SJSA1 (cell line): ENCODE results near the gene SDS. TPM values are rescaled to one million over a fixed set of nuclear protein-coding genes. Genes with fewer than 3 reads are reported as not detected.
"Not testable (repeated sequence)": the region's sequence is repeated elsewhere in the genome, so short reads cannot be mapped to it uniquely, and the experiment has no call there.

Experiments
- DNase-seq, 2 experiments: peaks; one replicate each; pipeline ENCODE4 v3.0.0-alpha.2; 2015 to 2020; ENCODE audit warnings: low spot score in 2 of 2, low read depth in 1 of 2
- H3K27ac ChIP-seq: fragments of 250-450 bp; sonication (Bioruptor Pico); 2 replicates; pipeline ENCODE4 v1.5.1; 2020; ENCODE audit warnings: mild to moderate bottlenecking, moderate library complexity
- H3K27me3 ChIP-seq: fragments of 250-450 bp; sonication (Bioruptor Pico); replicated peaks from 2 replicates; pipeline ENCODE4 v1.5.1; 2020; ENCODE audit warnings: mild to moderate bottlenecking, moderate library complexity
- H3K36me3 ChIP-seq: fragments of 250-450 bp; sonication (Bioruptor Pico); 2 replicates; pipeline ENCODE4 v1.5.1; 2020; ENCODE audit warnings: mild to moderate bottlenecking
- H3K4me1 ChIP-seq: fragments of 250-450 bp; sonication (Bioruptor Pico); replicated peaks from 2 replicates; pipeline ENCODE4 v1.6.1; 2021; ENCODE audit warnings: mild to moderate bottlenecking
- H3K4me3 ChIP-seq: fragments of 250-450 bp; sonication (Bioruptor Pico); 2 replicates; pipeline ENCODE4 v1.5.1; 2020; ENCODE audit warnings: mild to moderate bottlenecking
- H3K9me3 ChIP-seq: fragments of 250-450 bp; sonication (Bioruptor Pico); replicated peaks from 2 replicates; pipeline ENCODE4 v1.5.1; 2020; ENCODE audit warnings: mild to moderate bottlenecking
- total RNA-seq: library from RNA; depleted of rRNA; stranded (reverse); fragments of >200 nt; shearing (Covaris generic); gene quantifications from 2 replicates; pipeline ENCODE4 v1.2.3, GENCODE V29; 2014; rRNA removed

The SDS gene
- total RNA-seq, 1 experiment from 2014 or later = not detected

DNA sequence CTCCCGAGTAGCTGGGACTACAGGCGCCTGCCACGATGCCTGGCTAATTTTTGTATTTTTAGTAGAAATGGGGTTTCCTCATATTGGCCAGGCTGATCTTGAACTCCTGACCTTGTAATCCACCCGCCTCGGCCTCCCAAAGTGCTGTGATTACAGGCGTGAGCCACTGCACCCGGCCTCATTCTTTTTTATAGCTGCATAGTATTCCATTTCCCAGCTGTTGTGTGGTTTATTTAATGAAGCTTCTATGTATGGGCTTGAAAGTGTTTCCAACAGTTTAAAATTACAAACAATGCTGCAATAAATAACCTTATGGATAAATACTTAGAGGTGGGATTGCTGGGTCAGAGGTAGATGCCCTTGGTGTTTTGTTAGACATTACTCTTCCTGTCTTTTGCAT is 49.5 kb downstream of the SDS start:
- H3K4me1 ChIP-seq, H3K36me3 ChIP-seq, DNase-seq, H3K4me3 ChIP-seq, H3K9me3 ChIP-seq, H3K27ac ChIP-seq, H3K27me3 ChIP-seq: not testable (repeated sequence)

DNA sequence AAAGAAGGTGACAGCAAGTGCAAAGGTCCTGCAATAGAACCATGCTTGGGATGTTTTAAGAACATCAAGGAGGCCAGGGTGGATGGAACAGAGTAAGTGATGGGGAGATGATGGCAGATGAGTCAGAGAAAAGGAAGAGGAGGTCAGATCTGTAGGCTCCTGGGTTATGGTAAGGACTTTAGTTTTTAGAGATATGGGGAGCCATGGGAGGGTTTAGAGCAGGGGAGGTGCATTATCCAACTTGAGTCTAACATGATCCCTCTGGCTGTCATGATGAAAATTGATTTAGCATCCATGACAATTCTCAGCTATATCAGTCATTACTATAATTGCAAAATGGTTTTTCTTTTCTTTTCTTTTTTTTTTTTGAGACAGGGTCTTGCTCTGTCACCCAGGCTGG is 52.6 kb downstream of the SDS start:
- Histone ChIP-seq H3K9me3 (no peaks in the 10 kb centered on the region), H3K27ac (no peak overlapping the region), H3K4me1 (no peaks in the 10 kb centered on the region), H3K36me3 (no peaks in the 10 kb centered on the region), H3K4me3 (no peak overlapping the region), H3K27me3 (0 out of 2 replicates have a peak, but pooled peaks cover 4% of the 10 kb centered on the region)
- no peak for DNase-seq

DNA sequence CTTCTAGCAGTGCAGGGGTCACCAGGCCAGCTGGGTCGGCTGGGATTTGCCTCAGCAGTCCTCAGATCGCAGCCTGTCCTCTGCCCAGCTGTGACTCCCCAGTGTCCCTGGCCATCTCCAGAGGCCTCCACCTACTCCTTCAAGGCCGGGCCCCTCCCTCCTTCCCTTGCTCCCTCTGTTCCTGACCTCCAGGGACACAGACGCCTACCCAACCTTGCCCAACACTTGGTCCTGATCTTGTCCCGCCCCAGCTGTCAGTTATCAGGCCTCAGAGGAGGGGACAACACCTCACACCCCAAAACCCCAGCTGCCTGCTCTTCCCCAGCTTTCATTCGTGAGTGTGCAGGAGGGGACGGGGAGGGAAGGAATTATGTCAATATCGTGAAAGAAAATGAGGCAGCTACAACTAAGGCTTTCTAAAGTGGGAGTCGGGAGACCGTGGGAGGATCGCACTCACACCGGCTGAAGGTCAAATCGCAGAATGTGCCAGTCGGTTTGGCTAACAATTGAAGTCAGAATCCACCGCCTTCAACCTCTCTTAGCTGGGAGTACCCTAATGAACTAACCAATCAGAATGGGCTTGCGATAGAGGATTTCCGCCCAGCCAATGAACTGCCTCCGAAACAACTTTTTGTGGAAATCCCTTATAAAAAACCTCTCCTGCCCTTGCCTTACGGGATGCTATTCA is 54.7 kb downstream of the SDS start:
- 0 out of 2 replicates have a peak, but pooled peaks cover 4% of the 10 kb centered on the region for H3K27me3 ChIP-seq
- H3K9me3 ChIP-seq = no peaks in the 10 kb centered on the region
- no peak overlapping the region for H3K27ac ChIP-seq
- no peak overlapping the region for H3K4me3 ChIP-seq
- H3K4me1 ChIP-seq = no peaks in the 10 kb centered on the region
- no peaks in the 10 kb centered on the region for H3K36me3 ChIP-seq
- no peak for DNase-seq

DNA sequence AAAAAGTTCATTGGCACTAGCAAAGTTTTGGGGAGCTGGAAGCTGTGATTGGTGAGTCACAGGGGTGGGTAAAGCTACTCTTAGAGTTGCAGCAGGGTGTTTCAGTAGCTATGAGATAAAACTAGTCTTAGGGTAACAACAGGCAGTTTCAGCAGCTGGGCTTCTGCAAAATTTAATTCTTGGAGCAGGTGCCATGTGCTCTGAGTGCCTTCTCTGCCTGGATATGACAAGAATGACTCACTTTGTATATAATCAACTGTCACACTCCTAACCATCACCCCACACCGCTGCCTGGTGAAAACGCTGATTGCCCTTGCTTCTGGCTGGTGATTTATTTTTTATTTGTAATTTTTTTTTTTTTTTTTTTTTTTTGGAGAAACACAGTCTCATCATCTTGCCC is 55.8 kb downstream of the SDS start:
- H3K27ac ChIP-seq = no peak overlapping the region
- no peaks in the 10 kb centered on the region for H3K36me3 ChIP-seq
- no peaks in the 10 kb centered on the region for H3K4me1 ChIP-seq
- no peak overlapping the region for H3K4me3 ChIP-seq
- no peak for DNase-seq
- H3K9me3 ChIP-seq = no peaks in the 10 kb centered on the region
- 0 out of 2 replicates have a peak, but pooled peaks cover 4% of the 10 kb centered on the region for H3K27me3 ChIP-seq

DNA sequence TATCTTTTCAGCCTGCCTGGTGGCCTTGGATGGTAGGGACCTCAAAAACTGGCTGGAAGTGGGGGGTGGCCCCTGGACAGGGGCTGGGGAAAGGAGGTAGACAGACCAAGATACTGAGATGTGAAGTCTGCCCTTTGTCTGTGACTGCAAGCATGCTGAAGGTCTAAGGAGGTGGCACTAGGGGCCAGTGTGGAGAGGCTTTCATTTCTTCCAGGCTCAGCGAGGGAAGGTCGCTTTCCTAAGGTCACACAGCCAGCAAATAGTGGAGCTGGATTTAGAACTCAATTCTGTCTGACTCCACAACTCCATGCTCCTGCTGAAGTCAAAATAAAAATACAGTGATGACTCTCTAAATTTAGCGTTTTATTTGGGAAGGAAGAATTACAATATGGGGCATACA is 56.6 kb downstream of the SDS start:
- Histone ChIP-seq H3K27ac (no peak overlapping the region), H3K27me3 (0 out of 2 replicates have a peak, but pooled peaks cover 4% of the 10 kb centered on the region), H3K4me1 (no peaks in the 10 kb centered on the region), H3K4me3 (no peak overlapping the region), H3K9me3 (no peaks in the 10 kb centered on the region), H3K36me3 (no peaks in the 10 kb centered on the region)
- DNase-seq = no peak

DNA sequence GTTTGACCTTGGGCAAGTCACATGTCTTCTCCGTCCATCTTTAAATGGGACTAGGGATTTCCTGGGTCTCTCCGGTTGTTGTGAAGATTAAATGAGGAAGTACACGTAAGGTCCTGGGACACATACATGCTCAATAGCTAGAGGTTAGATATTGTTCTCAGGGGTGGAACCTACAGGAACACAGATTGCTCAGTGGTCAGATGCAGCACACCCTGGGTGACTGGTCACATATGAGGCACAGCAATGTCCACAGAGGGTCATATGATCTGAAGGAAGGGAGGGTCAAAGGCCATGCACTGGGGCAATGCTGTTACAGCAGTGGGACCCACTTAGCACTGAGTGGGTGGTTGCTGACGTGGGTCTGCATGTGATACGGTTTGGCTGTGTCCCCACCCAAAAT is 57.3 kb downstream of the SDS start:
- DNase-seq = no peak
- H3K27me3 ChIP-seq = no peaks in the 10 kb centered on the region

DNA sequence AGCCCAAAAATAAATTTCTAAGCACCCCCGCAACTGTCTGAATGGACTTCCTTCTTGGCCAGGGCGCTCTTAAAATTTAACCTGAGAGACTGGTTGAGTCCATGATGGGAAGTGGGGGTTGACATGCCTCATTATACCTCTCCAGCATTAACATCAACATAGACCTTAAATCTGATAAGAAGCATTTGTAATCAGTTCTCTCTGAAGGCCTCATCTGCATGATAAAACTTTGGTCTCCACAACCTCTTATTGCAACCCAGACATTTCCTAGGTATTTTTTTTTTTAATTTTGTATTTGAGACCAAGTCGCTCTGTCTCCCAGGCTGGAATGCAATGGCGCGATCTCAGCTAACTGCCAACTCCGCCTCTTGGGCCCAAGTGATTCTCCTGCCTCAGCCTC is 58.4 kb downstream of the SDS start:
- Histone ChIP-seq H3K27ac (no peak overlapping the region), H3K4me3 (no peak overlapping the region), H3K4me1 (no peaks in the 10 kb centered on the region), H3K36me3 (no peaks in the 10 kb centered on the region), H3K27me3 (no peaks in the 10 kb centered on the region), H3K9me3 (no peaks in the 10 kb centered on the region)
- DNase-seq = no peak

More for the DNA sequence above, 57.3 kb downstream of the SDS start:
- no peaks in the 10 kb centered on the region for H3K9me3 ChIP-seq
- no peak overlapping the region for H3K4me3 ChIP-seq
- H3K36me3 ChIP-seq = no peaks in the 10 kb centered on the region
- no peaks in the 10 kb centered on the region for H3K4me1 ChIP-seq
- H3K27ac ChIP-seq = no peak overlapping the region

Other genes starting within 250 kb of the SDS start
- 45.4 and 79.6 TPM in 2 replicates for gene DDX54, start 218.4 kb downstream of the SDS start, total RNA-seq
- 20.6 and 33.1 TPM in 2 replicates for gene RITA1, start 218.2 kb downstream of the SDS start, total RNA-seq
- 7.6 and 17.0 TPM in 2 replicates for gene TPCN1, start 182.4 kb downstream of the SDS start, total RNA-seq
- 9.4 and 27.4 TPM in 2 replicates for gene SLC8B1, start 68.8 kb downstream of the SDS start, total RNA-seq
- 11.6 and 11.8 TPM in 2 replicates for gene PLBD2, start 45.3 kb downstream of the SDS start, total RNA-seq
- gene SDSL, start 18.5 kb upstream of the SDS start, total RNA-seq = 2.7 and 7.7 TPM in 2 replicates
- gene LHX5, start 68.0 kb upstream of the SDS start, total RNA-seq = not detected in 2 replicates